C4-2B (cell line): Measurements from ENCODE around the gene WBP2.

Experiments used
- ZFX ChIP-seq: fragments of 450-650 bp; IDR thresholded peaks from 2 replicates; pipeline ENCODE4 v1.6.1; 2017
- TF ChIP-seq, protein P1 (sequence below): fragments of 450-650 bp; conservative IDR thresholded peaks from 2 replicates; pipeline ENCODE4 v1.5.1; 2017; ENCODE audit warnings: mild to moderate bottlenecking

DNA sequence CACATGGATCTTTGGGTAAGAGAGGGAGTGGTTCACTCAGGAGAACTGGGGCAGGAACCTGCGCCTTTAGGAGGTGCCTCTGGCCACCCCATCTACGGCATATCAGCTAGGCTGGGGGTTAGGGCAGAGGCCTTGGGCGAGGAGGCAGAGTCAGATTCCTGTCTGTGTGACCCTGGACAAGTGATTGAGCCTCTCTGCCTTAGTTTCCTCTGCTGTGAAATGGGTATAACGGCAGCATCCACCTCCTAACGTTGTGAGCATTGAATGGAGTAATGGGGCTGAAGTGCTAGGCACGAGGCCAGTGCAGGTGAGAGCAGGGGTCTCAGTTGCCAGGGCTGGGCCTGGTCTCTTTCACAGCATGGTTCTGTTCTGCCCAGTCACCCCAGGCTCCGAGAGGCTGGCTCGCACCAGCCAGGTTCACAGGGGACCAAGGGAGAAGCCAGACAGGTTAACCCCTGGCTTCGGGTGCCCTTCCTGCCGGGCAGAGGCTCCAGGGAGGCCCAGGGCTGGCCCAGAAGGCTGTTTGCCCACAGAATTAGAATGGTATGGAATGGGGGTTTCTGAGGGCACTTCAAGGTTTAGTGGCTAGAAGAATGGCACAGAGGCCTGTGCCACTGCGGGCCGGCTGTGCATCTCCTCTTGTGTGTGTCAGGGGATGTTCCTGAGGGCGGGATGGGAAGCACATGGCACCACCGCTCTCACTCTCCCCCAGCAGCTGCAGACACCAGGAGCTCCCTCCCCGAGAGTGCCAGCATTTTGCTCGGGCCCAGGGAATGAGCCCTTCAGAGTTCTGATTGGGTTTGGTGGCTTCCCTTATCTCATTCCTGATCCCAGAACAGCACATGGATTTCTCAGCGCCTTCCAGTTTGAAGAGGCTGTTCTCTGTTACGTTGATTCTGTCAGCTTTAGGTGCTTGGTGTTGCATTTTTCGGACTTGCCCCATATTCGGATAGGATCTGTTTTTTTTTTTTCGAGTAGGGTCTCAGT, 34.7 kb downstream of the WBP2 start:
- TF ChIP-seq, protein P1, sequence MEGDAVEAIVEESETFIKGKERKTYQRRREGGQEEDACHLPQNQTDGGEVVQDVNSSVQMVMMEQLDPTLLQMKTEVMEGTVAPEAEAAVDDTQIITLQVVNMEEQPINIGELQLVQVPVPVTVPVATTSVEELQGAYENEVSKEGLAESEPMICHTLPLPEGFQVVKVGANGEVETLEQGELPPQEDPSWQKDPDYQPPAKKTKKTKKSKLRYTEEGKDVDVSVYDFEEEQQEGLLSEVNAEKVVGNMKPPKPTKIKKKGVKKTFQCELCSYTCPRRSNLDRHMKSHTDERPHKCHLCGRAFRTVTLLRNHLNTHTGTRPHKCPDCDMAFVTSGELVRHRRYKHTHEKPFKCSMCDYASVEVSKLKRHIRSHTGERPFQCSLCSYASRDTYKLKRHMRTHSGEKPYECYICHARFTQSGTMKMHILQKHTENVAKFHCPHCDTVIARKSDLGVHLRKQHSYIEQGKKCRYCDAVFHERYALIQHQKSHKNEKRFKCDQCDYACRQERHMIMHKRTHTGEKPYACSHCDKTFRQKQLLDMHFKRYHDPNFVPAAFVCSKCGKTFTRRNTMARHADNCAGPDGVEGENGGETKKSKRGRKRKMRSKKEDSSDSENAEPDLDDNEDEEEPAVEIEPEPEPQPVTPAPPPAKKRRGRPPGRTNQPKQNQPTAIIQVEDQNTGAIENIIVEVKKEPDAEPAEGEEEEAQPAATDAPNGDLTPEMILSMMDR, result no peak
- TF ChIP-seq ZFX, result no peak
